GM23338 (cell line): ENCODE results near the gene UQCR11. TPM values are rescaled to one million over a fixed set of nuclear protein-coding genes. Genes with fewer than 3 reads are reported as not detected.

ENCODE experiments used
- ATAC-seq: fragments of 200-7000 bp; cut with Tn5 transposase; 3 replicates; pipeline ENCODE4 v1.9.1; 2020
- DNase-seq: peaks from one replicate; pipeline ENCODE4 v3.0.0-alpha.2; 2015; ENCODE audit warnings: low spot score
- H2AFZ ChIP-seq: fragments of 200-600 bp; sonication (generic); 2 replicates; pipeline ENCODE4 v1.8.0; 2016; ENCODE audit warnings: antibody characterized with exemption, mild to moderate bottlenecking, moderate library complexity
- H3F3A ChIP-seq: fragments of 200-600 bp; sonication (generic); replicated peaks from 2 replicates; pipeline ENCODE4 v1.8.0; 2017; ENCODE audit warnings: antibody characterized with exemption, mixed run types, low read depth
- H3K27ac ChIP-seq: fragments of 200-600 bp; sonication (generic); 2 replicates; pipeline ENCODE4 v1.6.1; 2016; ENCODE audit warnings: low read depth
- H3K27me3 ChIP-seq: fragments of 200-600 bp; sonication (generic); 2 replicates; pipeline ENCODE4 v1.8.0; 2016; ENCODE audit warnings: mild to moderate bottlenecking, mixed run types, moderate library complexity; ENCODE audit not compliant: insufficient read depth
- H3K36me3 ChIP-seq: fragments of 200-600 bp; sonication (generic); 2 replicates; pipeline ENCODE4 v1.8.0; 2016; ENCODE audit warnings: mild to moderate bottlenecking; ENCODE audit not compliant: insufficient read depth
- H3K4me1 ChIP-seq: fragments of 200-600 bp; sonication (generic); 2 replicates; pipeline ENCODE4 v1.8.0; 2016; ENCODE audit warnings: mild to moderate bottlenecking, moderate library complexity; ENCODE audit not compliant: insufficient read depth
- H3K4me2 ChIP-seq: fragments of 200-600 bp; sonication (generic); 2 replicates; pipeline ENCODE4 v1.7.1; 2017; ENCODE audit warnings: mixed run types
- H3K4me3 ChIP-seq: fragments of 200-600 bp; sonication (generic); 2 replicates; pipeline ENCODE4 v1.6.1; 2016; ENCODE audit warnings: mixed run types
- H3K79me2 ChIP-seq: fragments of 200-600 bp; sonication (generic); replicated peaks from 2 replicates; pipeline ENCODE4 v1.8.0; 2017; ENCODE audit warnings: mild to moderate bottlenecking; ENCODE audit not compliant: insufficient read depth
- H3K9me2 ChIP-seq: fragments of 200-600 bp; sonication (generic); 2 replicates; pipeline ENCODE4 v1.8.0; 2017; ENCODE audit not compliant: insufficient read depth
- H4K20me1 ChIP-seq: fragments of 200-600 bp; sonication (generic); replicated peaks from 2 replicates; pipeline ENCODE4 v1.8.0; 2017; ENCODE audit warnings: mild to moderate bottlenecking; ENCODE audit not compliant: insufficient read depth
- H3K27ac Mint-ChIP-seq: 2 replicates; pipeline ENCODE4 v1.8.0; 2020; ENCODE audit warnings: inconsistent platforms, mild to moderate bottlenecking, moderate library complexity, mixed read lengths
- H3K27me3 Mint-ChIP-seq: 3 replicates; pipeline ENCODE4 v1.8.0; 2022; ENCODE audit warnings: low read depth, mild to moderate bottlenecking, moderate library complexity, mixed read lengths, inconsistent platforms; ENCODE audit not compliant: insufficient read depth, poor library complexity
- H3K36me3 Mint-ChIP-seq: 3 replicates; pipeline ENCODE4 v1.8.0; 2021; ENCODE audit warnings: low read depth, mild to moderate bottlenecking, inconsistent platforms, moderate library complexity, mixed read lengths
- H3K4me1 Mint-ChIP-seq: 3 replicates; pipeline ENCODE4 v1.8.0; 2020; ENCODE audit warnings: mild to moderate bottlenecking, inconsistent platforms, mixed read lengths
- H3K4me3 Mint-ChIP-seq: 3 replicates; pipeline ENCODE4 v1.8.0; 2021; ENCODE audit warnings: moderate library complexity, mild to moderate bottlenecking, inconsistent platforms, mixed read lengths
- H3K9me3 Mint-ChIP-seq: 3 replicates; pipeline ENCODE4 v1.8.0; 2020; ENCODE audit warnings: moderate library complexity, mild to moderate bottlenecking, inconsistent platforms, mixed read lengths
- POLR2AphosphoS5 ChIP-seq: IDR thresholded peaks from 2 replicates; pipeline ENCODE4 v1.6.1; 2016; ENCODE audit warnings: antibody characterized with exemption, low read depth
- polyA plus RNA-seq: library from polyadenylated mRNA; unstranded; fragments of >200 nt; fragmentation: Nextera tagmentation; extraction: Ambion mirVana; gene quantifications from 2 replicates; pipeline ENCODE4 v1.2.1, GENCODE V29; 2016
- total RNA-seq: library from RNA; depleted of rRNA; stranded (reverse); fragments of >200 nt; shearing (Covaris generic); gene quantifications from 2 replicates; pipeline ENCODE4 v1.2.3, GENCODE V29; 2014
- TF ChIP-seq, protein P1 (sequence below), 2 experiments: fragments of 200-600 bp in 1 of 2; sonication (generic) in 1 of 2; conservative IDR thresholded peaks; 2 replicates each; pipeline versions ENCODE4 v1.5.1 to v1.6.1; 2016 to 2017; ENCODE audit warnings: antibody characterized with exemption in 2 of 2, low read depth in 2 of 2, mild to moderate bottlenecking in 2 of 2, moderate library complexity in 1 of 2
- TF ChIP-seq, protein P2 (sequence below): IDR thresholded peaks from one replicate; pipeline ENCODE4 v1.6.1; 2018; ENCODE audit warnings: antibody characterized with exemption; ENCODE audit not compliant: unreplicated experiment
- TF ChIP-seq, protein P3 (sequence below): IDR thresholded peaks from 2 replicates; pipeline ENCODE4 v1.6.1; 2016; ENCODE audit warnings: antibody characterized with exemption

UQCR11 gene
- total and polyA plus RNA-seq, 2 experiments from 2014 or later, result 46.4 to 413 TPM

DNA sequence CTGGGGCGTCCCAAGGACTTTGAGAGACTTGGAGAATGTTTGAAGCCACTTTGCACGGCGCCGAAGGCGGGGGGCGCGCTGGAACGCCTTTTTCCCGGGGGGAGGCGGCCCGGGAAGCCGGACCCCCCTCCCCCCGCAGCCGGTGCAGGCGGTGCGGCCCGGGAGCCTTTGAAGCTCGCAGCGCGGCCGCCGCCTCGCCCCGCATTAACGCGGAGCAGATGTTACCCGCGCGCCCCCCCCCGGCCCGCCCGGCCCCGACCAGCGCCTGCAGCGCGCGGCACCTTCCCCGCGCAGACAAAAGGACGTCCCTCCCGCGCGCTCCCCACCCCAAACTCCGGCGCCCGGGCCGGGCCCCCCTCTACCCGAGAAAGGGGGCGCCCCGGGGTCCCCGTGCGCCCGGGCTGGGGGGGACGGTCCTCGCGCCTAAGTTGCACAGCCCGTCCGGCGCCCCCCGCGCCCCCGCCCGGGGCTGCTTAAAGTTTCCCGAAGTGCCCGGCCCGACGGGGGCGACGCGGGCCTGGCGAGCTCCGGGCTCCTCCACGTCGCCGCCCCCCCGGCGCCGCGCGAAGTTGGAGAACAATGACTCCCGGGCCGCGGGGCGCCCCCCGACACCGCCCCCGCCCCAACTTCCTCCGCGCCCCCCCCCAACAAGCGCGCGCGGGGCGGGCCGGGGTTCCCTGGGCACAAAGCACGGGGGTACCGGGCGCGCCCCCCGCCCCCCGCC is 46.5 kb upstream of the UQCR11 start (continued):
- TF ChIP-seq, protein P1, sequence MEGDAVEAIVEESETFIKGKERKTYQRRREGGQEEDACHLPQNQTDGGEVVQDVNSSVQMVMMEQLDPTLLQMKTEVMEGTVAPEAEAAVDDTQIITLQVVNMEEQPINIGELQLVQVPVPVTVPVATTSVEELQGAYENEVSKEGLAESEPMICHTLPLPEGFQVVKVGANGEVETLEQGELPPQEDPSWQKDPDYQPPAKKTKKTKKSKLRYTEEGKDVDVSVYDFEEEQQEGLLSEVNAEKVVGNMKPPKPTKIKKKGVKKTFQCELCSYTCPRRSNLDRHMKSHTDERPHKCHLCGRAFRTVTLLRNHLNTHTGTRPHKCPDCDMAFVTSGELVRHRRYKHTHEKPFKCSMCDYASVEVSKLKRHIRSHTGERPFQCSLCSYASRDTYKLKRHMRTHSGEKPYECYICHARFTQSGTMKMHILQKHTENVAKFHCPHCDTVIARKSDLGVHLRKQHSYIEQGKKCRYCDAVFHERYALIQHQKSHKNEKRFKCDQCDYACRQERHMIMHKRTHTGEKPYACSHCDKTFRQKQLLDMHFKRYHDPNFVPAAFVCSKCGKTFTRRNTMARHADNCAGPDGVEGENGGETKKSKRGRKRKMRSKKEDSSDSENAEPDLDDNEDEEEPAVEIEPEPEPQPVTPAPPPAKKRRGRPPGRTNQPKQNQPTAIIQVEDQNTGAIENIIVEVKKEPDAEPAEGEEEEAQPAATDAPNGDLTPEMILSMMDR (conservative IDR thresholded peaks at IDR 0.05; ENCODE audit: low read depth in 2 of 2), result no peak
- TF ChIP-seq, protein P2, sequence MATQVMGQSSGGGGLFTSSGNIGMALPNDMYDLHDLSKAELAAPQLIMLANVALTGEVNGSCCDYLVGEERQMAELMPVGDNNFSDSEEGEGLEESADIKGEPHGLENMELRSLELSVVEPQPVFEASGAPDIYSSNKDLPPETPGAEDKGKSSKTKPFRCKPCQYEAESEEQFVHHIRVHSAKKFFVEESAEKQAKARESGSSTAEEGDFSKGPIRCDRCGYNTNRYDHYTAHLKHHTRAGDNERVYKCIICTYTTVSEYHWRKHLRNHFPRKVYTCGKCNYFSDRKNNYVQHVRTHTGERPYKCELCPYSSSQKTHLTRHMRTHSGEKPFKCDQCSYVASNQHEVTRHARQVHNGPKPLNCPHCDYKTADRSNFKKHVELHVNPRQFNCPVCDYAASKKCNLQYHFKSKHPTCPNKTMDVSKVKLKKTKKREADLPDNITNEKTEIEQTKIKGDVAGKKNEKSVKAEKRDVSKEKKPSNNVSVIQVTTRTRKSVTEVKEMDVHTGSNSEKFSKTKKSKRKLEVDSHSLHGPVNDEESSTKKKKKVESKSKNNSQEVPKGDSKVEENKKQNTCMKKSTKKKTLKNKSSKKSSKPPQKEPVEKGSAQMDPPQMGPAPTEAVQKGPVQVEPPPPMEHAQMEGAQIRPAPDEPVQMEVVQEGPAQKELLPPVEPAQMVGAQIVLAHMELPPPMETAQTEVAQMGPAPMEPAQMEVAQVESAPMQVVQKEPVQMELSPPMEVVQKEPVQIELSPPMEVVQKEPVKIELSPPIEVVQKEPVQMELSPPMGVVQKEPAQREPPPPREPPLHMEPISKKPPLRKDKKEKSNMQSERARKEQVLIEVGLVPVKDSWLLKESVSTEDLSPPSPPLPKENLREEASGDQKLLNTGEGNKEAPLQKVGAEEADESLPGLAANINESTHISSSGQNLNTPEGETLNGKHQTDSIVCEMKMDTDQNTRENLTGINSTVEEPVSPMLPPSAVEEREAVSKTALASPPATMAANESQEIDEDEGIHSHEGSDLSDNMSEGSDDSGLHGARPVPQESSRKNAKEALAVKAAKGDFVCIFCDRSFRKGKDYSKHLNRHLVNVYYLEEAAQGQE, result no peak

DNA sequence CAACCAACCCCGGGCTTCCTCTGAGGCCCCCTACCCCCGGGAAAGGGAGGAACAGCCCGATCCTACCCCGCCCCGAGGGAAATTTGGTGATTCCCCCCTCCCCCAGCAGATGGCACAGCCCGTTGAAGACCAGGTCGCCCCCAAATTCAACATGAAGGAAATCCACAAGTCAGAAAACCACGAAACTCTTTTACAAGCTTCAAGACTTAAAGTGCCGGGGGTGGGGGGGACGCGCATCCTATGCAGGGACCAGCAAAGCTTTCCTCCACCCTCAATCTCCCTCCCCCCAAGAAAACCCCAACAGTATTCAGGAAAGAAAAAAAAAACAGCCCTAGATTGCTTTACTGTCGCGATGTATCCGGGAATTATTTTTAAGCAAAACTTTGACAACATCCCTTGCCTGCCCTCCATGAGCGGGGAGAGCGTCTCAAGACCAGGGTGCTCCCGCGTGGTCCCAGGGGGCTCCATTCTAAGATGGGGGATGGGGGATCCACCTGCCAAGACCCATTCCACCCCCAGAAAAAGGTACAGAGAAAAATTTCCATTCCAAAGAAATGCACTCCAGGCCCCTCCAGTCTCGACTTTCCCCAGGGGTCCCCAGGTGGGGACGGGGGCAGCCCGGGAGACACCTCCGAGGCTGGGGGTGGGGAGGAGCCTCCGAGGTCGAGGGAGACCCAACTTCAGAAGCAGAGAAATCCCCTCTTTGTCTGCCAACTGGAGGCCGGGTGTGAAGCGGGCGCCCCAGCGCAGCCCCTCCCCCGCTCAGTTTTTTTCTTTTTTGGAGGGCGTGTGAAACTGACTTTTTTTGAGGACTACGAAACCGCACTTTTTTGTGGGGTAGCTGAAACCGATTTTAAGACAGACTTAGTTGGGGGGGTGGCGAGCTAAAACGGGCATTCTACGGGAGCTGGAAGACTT is 45.6 kb upstream of the UQCR11 start:
- H2AFZ ChIP-seq, result no peak overlapping the region
- H3K4me3 Mint-ChIP-seq, result peak overlapping the region; percentile 97

More for the DNA sequence above, 45.6 kb upstream of the UQCR11 start:
- Histone ChIP-seq H3K36me3 (peaks cover 13% of the 10 kb centered on the region; the same call in 1 of the 2 replicates), H3K4me2 (peak overlapping the region; percentile 82), H3K4me3 (peak overlapping the region; percentile 92), H3K79me2 (peaks cover 52% of the 10 kb centered on the region), H3K27me3 (no peaks in the 10 kb centered on the region), H3K9me2 (no peaks in the 10 kb centered on the region), H3F3A (peaks cover 7% of the 10 kb centered on the region; the same call in 1 of the 2 replicates), H4K20me1 (peaks cover 4% of the 10 kb centered on the region; the same call in 1 of the 2 replicates), H3K27ac (peak overlapping the region; percentile 93), H3K4me1 (peaks cover 10% of the 10 kb centered on the region)
- Mint-ChIP-seq H3K27ac (peak overlapping the region; percentile 99), H3K27me3 (peaks cover 18% of the 10 kb centered on the region), H3K4me1 (peaks cover 14% of the 10 kb centered on the region; the same call in 2 of the 3 replicates), H3K9me3 (peaks cover 3% of the 10 kb centered on the region; the same call in 1 of the 3 replicates), H3K36me3 (peaks cover 39% of the 10 kb centered on the region)
- DNase-seq (peak; percentile 79), ATAC-seq (peak; percentile 40)
- TF ChIP-seq, protein P2, result no peak
- TF ChIP-seq POLR2AphosphoS5, result peak; percentile 33; the same call in 1 of the 2 replicates
- TF ChIP-seq, protein P3, sequence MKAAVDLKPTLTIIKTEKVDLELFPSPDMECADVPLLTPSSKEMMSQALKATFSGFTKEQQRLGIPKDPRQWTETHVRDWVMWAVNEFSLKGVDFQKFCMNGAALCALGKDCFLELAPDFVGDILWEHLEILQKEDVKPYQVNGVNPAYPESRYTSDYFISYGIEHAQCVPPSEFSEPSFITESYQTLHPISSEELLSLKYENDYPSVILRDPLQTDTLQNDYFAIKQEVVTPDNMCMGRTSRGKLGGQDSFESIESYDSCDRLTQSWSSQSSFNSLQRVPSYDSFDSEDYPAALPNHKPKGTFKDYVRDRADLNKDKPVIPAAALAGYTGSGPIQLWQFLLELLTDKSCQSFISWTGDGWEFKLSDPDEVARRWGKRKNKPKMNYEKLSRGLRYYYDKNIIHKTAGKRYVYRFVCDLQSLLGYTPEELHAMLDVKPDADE, result no peak
